K562 (cell line): ENCODE measurements around the gene PA2G4.

Experiments used
- DPF2 ChIP-seq: fragments of 450-650 bp; IDR thresholded peaks from 2 replicates; pipeline ENCODE4 v1.6.1; 2016
- NCOA2 ChIP-seq, 2 experiments: fragments of 450-650 bp; IDR thresholded peaks; 2 replicates each; pipeline ENCODE4 v1.6.1; 2018; ENCODE audit warnings: mild to moderate bottlenecking in 2 of 2, moderate library complexity in 1 of 2; ENCODE audit not compliant: partially characterized antibody in 2 of 2
- POLR2A ChIP-seq: fragments of 450-650 bp; conservative IDR thresholded peaks from 2 replicates; pipeline ENCODE4 v1.6.1; 2016
- SP1 ChIP-seq: sonication (generic); formaldehyde crosslinking; IDR thresholded peaks from 2 replicates; pipeline ENCODE4 v1.8.1; 2022; ENCODE audit warnings: mild to moderate bottlenecking, missing genetic modification reagents
- TF ChIP-seq, protein P1 (sequence below): fragments of 250-450 bp; sonication (Bioruptor Pico); IDR thresholded peaks from 2 replicates; pipeline ENCODE4 v1.4.0; 2020; ENCODE audit warnings: mild to moderate bottlenecking

DNA sequence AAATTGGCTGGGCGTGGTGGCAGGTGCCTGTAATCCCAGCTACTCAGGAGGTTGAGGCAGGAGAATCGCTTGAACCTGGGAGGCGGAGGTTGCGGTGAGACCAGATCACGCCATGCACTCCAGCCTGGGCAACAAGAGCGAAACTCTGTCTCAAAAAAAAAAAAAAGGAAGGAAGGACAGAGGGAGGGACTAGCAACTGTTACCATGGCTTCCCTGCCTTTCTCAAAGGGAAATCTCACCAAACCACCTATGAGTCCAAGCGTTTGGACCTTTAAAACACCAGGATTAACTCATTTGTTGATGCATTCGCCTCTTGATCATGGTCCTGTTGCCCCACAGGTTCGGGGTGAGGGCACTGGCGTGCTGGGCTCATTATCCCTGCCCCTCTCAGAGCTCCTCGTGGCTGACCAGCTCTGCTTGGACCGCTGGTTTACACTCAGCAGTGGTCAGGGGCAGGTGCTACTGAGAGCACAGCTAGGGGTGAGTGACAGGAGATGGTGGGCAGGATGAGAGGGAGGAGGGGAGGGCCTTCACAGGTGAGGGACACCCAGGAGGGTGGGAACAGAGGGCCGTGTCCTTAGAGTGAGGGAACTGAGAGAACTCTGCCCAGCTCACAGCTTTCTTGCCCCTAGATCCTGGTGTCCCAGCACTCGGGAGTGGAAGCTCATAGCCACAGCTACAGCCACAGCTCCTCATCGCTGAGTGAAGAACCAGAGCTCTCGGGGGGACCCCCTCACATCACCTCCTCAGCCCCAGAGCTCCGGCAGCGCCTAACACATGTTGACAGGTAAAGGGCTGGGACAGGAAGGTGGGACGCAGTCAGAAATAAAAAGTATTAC is 37.8 kb downstream of the PA2G4 start:
- TF ChIP-seq SP1 (CRISPR knock-in tag) (no peak), DPF2 (no peak), POLR2A (0 out of 2 replicates have a peak, but pooled peaks have one; percentile 17), NCOA2 (IDR thresholded peaks at IDR 0.05; ENCODE audit: partially characterized antibody in 2 of 2) (no peak)
- TF ChIP-seq, protein P1, sequence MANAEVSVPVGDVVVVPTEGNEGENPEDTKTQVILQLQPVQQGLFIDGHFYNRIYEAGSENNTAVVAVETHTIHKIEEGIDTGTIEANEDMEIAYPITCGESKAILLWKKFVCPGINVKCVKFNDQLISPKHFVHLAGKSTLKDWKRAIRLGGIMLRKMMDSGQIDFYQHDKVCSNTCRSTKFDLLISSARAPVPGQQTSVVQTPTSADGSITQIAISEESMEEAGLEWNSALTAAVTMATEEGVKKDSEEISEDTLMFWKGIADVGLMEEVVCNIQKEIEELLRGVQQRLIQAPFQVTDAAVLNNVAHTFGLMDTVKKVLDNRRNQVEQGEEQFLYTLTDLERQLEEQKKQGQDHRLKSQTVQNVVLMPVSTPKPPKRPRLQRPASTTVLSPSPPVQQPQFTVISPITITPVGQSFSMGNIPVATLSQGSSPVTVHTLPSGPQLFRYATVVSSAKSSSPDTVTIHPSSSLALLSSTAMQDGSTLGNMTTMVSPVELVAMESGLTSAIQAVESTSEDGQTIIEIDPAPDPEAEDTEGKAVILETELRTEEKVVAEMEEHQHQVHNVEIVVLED (CRISPR knock-in tag), result no peak
